ENCODE data around the gene CEBPA. TPM values are rescaled to one million over a fixed set of nuclear protein-coding genes. Genes with fewer than 3 reads are reported as not detected.

CEBPA gene
- polyA plus RNA-seq, 1 donor (not counting 4 experiments of a cell fraction or from before 2014, with no cell fraction given): 3.6 TPM

DNA sequence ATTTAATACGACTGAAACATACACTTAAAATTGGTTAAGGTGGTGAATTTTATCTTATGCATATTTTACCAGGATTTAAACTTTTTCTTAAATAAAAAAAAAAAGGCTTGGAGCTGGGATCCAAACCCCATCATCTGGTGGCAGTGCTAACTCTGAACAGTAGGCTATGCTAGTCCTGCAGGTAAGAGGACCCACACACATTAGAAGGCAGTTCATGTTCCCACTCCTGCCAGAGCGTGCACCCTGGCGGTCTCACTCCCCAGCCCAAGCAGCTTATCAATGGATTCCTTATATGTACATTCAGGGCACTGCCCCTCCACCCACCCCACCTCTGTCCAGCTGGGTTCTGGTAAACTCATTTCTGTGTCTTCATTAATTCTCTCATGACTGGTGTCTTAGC is 31.3 kb upstream of the CEBPA start:
- dilution Hi-C loops (cut with MboI; ENCODE audit: extremely low pct_ligation_motif_present, low sequenced_read_pairs): no loop called here
- Histone ChIP-seq H2AFZ (ENCODE audit: control insufficient read depth, low read length) (no peak overlapping the region), H3K27ac (ENCODE audit: control insufficient read depth, insufficient read depth, low read length) (no peak overlapping the region), H3K4me2 (ENCODE audit: control insufficient read depth, extremely low read depth, insufficient read depth, low read depth, low read length) (no peak overlapping the region), H3K79me2 (ENCODE audit: control insufficient read depth, insufficient read depth, low read length) (no peaks in the 10 kb centered on the region), H3K4me1 (ENCODE audit: control insufficient read depth, extremely low read depth, insufficient read depth, low read length) (no peaks in the 10 kb centered on the region), H3K36me3 (ENCODE audit: control insufficient read depth in 2 of 2, extremely low read depth in 1 of 2, insufficient read depth in 2 of 2, low read length in 2 of 2) (no peaks in the 10 kb centered on the region), H4K20me1 (ENCODE audit: control insufficient read depth, extremely low read depth, insufficient read depth, low read length) (no peaks in the 10 kb centered on the region), H3K4me3 (ENCODE audit: control insufficient read depth in 2 of 3, extremely low read depth in 1 of 3, insufficient read depth in 2 of 3, low read depth in 1 of 3, low read length in 3 of 3) (no peak overlapping the region), H3K27me3 (ENCODE audit: control insufficient read depth, extremely low read depth, insufficient read depth, low read length) (no peaks in the 10 kb centered on the region), H3K9me1 (ENCODE audit: control insufficient read depth, extremely low read depth, insufficient read depth, low read length) (no peaks in the 10 kb centered on the region), H3K9me3 (ENCODE audit: control insufficient read depth, low read depth, low read length) (no peaks in the 10 kb centered on the region), H3K9ac (ENCODE audit: control insufficient read depth, extremely low read depth, insufficient read depth, low read length) (no peak overlapping the region)
- TF ChIP-seq, protein P1, sequence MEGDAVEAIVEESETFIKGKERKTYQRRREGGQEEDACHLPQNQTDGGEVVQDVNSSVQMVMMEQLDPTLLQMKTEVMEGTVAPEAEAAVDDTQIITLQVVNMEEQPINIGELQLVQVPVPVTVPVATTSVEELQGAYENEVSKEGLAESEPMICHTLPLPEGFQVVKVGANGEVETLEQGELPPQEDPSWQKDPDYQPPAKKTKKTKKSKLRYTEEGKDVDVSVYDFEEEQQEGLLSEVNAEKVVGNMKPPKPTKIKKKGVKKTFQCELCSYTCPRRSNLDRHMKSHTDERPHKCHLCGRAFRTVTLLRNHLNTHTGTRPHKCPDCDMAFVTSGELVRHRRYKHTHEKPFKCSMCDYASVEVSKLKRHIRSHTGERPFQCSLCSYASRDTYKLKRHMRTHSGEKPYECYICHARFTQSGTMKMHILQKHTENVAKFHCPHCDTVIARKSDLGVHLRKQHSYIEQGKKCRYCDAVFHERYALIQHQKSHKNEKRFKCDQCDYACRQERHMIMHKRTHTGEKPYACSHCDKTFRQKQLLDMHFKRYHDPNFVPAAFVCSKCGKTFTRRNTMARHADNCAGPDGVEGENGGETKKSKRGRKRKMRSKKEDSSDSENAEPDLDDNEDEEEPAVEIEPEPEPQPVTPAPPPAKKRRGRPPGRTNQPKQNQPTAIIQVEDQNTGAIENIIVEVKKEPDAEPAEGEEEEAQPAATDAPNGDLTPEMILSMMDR (optimal IDR thresholded peaks at IDR 0.05 in 1 of 3, IDR thresholded peaks at IDR 0.05 in 1 of 3, conservative IDR thresholded peaks at IDR 0.05 in 1 of 3; ENCODE audit: extremely low read depth in 1 of 3, insufficient read depth in 2 of 3, low read length in 3 of 3): peak; percentile 26 to 74 (median 42)
- TF ChIP-seq EZH2 (IDR thresholded peaks at IDR 0.05; ENCODE audit: low read length): no peak
- no peak for FAIRE-seq
- DNase-seq (ENCODE audit: low read depth, low spot score): no peak

DNA sequence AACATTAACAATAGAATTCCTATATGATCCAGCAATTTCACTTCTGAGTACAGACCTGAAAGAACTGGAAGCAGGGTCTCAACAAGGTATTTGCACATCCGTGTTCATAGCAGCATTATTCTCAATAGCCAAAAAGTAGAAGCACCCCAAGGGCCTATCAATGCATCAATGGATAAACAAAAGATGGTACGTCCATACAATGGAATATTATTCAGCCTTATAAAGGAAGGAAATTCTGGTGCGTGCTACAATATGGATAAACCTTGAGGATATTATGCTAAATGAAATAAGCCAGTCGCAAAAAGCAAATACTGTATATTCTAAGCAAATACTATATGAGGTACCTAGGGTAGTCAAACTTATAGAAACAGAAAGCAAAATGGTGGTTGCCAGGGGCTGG is 30.8 kb upstream of the CEBPA start:
- no peaks in the 10 kb centered on the region for H3K27me3 ChIP-seq (ENCODE audit: control insufficient read depth, extremely low read depth, insufficient read depth, low read length)
- no peak overlapping the region for H3K4me3 ChIP-seq (ENCODE audit: control insufficient read depth in 2 of 3, extremely low read depth in 1 of 3, insufficient read depth in 2 of 3, low read depth in 1 of 3, low read length in 3 of 3)
- H3K9ac ChIP-seq (ENCODE audit: control insufficient read depth, extremely low read depth, insufficient read depth, low read length): no peak overlapping the region
- H3K36me3 ChIP-seq (ENCODE audit: control insufficient read depth in 2 of 2, extremely low read depth in 1 of 2, insufficient read depth in 2 of 2, low read length in 2 of 2): no peaks in the 10 kb centered on the region
- no peaks in the 10 kb centered on the region for H4K20me1 ChIP-seq (ENCODE audit: control insufficient read depth, extremely low read depth, insufficient read depth, low read length)
- DNase-seq (ENCODE audit: low read depth, low spot score) (no peak), FAIRE-seq (no peak)
- H3K79me2 ChIP-seq (ENCODE audit: control insufficient read depth, insufficient read depth, low read length): no peaks in the 10 kb centered on the region
- H2AFZ ChIP-seq (ENCODE audit: control insufficient read depth, low read length): no peak overlapping the region
- no peaks in the 10 kb centered on the region for H3K9me3 ChIP-seq (ENCODE audit: control insufficient read depth, low read depth, low read length)
- TF ChIP-seq, protein P1 (optimal IDR thresholded peaks at IDR 0.05 in 1 of 3, IDR thresholded peaks at IDR 0.05 in 1 of 3, conservative IDR thresholded peaks at IDR 0.05 in 1 of 3; ENCODE audit: extremely low read depth in 1 of 3, insufficient read depth in 2 of 3, low read length in 3 of 3): no peak
- H3K9me1 ChIP-seq (ENCODE audit: control insufficient read depth, extremely low read depth, insufficient read depth, low read length): no peaks in the 10 kb centered on the region
- dilution Hi-C loops (cut with MboI; ENCODE audit: extremely low pct_ligation_motif_present, low sequenced_read_pairs): no loop called here
- H3K4me2 ChIP-seq (ENCODE audit: control insufficient read depth, extremely low read depth, insufficient read depth, low read depth, low read length): no peak overlapping the region
- no peaks in the 10 kb centered on the region for H3K4me1 ChIP-seq (ENCODE audit: control insufficient read depth, extremely low read depth, insufficient read depth, low read length)
- no peak overlapping the region for H3K27ac ChIP-seq (ENCODE audit: control insufficient read depth, insufficient read depth, low read length)
